Measurements from ENCODE around the gene TTC22. TPM values are rescaled to one million over a fixed set of nuclear protein-coding genes. Genes with fewer than 3 reads are reported as not detected.

Gene TTC22
- total RNA-seq, 1 donor from 2014 or later: 1.3 TPM

- Mint-ChIP-seq H3K36me3 (ENCODE audit: low read depth) (peaks cover 32% of the 10 kb centered on the region), H3K27ac (no peak overlapping the region), H3K9me3 (no peaks in the 10 kb centered on the region), H3K4me1 (ENCODE audit: low read depth) (no peaks in the 10 kb centered on the region), H3K4me3 (ENCODE audit: low read depth) (no peak overlapping the region), H3K27me3 (ENCODE audit: low read depth) (no peaks in the 10 kb centered on the region)
- intact Hi-C loops (cut with micrococcal nuclease): no loop called here
- no peak for DNase-seq (ENCODE audit: low spot score)
Observed at GRCh38 chr1:54743416-54744226, 57.5 kb downstream of the TTC22 start.

GRCh38 chr1:54742282-54742681, 58.8 kb downstream of the TTC22 start:
- Mint-ChIP-seq H3K9me3 (no peaks in the 10 kb centered on the region), H3K4me1 (ENCODE audit: low read depth) (no peaks in the 10 kb centered on the region), H3K36me3 (ENCODE audit: low read depth) (peaks cover 43% of the 10 kb centered on the region), H3K4me3 (ENCODE audit: low read depth) (no peak overlapping the region), H3K27ac (no peak overlapping the region), H3K27me3 (ENCODE audit: low read depth) (no peaks in the 10 kb centered on the region)
- no peak for DNase-seq (ENCODE audit: low spot score)
- intact Hi-C loops (cut with micrococcal nuclease): no loop called here

GRCh38 chr1:54741531-54741930, 59.6 kb downstream of the TTC22 start:
- intact Hi-C loops (cut with micrococcal nuclease): no loop called here
- H3K36me3 Mint-ChIP-seq (ENCODE audit: low read depth): peaks cover 50% of the 10 kb centered on the region
- H3K4me1 Mint-ChIP-seq (ENCODE audit: low read depth): no peaks in the 10 kb centered on the region
- H3K4me3 Mint-ChIP-seq (ENCODE audit: low read depth): no peak overlapping the region
- no peak for DNase-seq (ENCODE audit: low spot score)
- H3K27me3 Mint-ChIP-seq (ENCODE audit: low read depth): no peaks in the 10 kb centered on the region
- H3K9me3 Mint-ChIP-seq: no peaks in the 10 kb centered on the region
- no peak overlapping the region for H3K27ac Mint-ChIP-seq

- no peak overlapping the region for H3K4me3 Mint-ChIP-seq (ENCODE audit: low read depth)
- H3K27me3 Mint-ChIP-seq (ENCODE audit: low read depth): no peaks in the 10 kb centered on the region
- H3K27ac Mint-ChIP-seq: no peak overlapping the region
- DNase-seq (ENCODE audit: low spot score): no peak
- H3K4me1 Mint-ChIP-seq (ENCODE audit: low read depth): no peaks in the 10 kb centered on the region
- no peaks in the 10 kb centered on the region for H3K9me3 Mint-ChIP-seq
- intact Hi-C loops (cut with micrococcal nuclease): no loop called here
- peaks cover 63% of the 10 kb centered on the region for H3K36me3 Mint-ChIP-seq (ENCODE audit: low read depth)
Observed at GRCh38 chr1:54738244-54738643, 62.9 kb downstream of the TTC22 start.

- Mint-ChIP-seq H3K9me3 (no peaks in the 10 kb centered on the region), H3K27me3 (ENCODE audit: low read depth) (no peaks in the 10 kb centered on the region), H3K27ac (no peak overlapping the region), H3K36me3 (ENCODE audit: low read depth) (peaks cover 60% of the 10 kb centered on the region), H3K4me3 (ENCODE audit: low read depth) (no peak overlapping the region), H3K4me1 (ENCODE audit: low read depth) (no peaks in the 10 kb centered on the region)
- intact Hi-C loops (cut with micrococcal nuclease): no loop called here
- DNase-seq (ENCODE audit: low spot score): no peak
Observed at GRCh38 chr1:54736685-54737084, 64.4 kb downstream of the TTC22 start.

Other genes starting within 250 kb of the TTC22 start
- gene FAM151A, start 177.8 kb downstream of the TTC22 start, total RNA-seq: not detected in 2 replicates
- gene MROH7, start 159.5 kb downstream of the TTC22 start, total RNA-seq: 0.16 TPM in 2 replicates
- gene TTC4, start 85.5 kb downstream of the TTC22 start, total RNA-seq: 36.6 and 38.2 TPM in 2 replicates
- gene PARS2, start 36.8 kb downstream of the TTC22 start, total RNA-seq: 6.1 and 6.4 TPM in 2 replicates
- 223 and 231 TPM in 2 replicates for gene DHCR24, start 85.9 kb upstream of the TTC22 start, total RNA-seq
- 0.16 TPM in 1 of 2 replicates, not detected in the other for gene TMEM61, start 179.3 kb upstream of the TTC22 start, total RNA-seq
- not detected in 2 replicates for gene BSND, start 197.6 kb upstream of the TTC22 start, total RNA-seq
- gene PCSK9, start 238.2 kb upstream of the TTC22 start, total RNA-seq: 0.05 and 0.07 TPM in 2 replicates

Measured in activated T-helper 2 cell treated with anti-CD3 and anti-CD28 coated beads, Interferon-gamma antibody, Interleukin-2, Interleukin-4, amounts not matched to agents 10 μg/mL and 5 μg/mL and 100 μg/mL, durations not matched to agents 14 hours and 24 hours and 36 hours (primary cell).